ENCODE data around the gene DHRS7B. TPM values are rescaled to one million over a fixed set of nuclear protein-coding genes. Genes with fewer than 3 reads are reported as not detected.

Gene DHRS7B
- total and polyA plus RNA-seq, 9 of the 15 experiments (the other 6 are each of a cell fraction or from before 2014, with no cell fraction given): 8.0 to 30.7 (median 14.8) TPM

DNA sequence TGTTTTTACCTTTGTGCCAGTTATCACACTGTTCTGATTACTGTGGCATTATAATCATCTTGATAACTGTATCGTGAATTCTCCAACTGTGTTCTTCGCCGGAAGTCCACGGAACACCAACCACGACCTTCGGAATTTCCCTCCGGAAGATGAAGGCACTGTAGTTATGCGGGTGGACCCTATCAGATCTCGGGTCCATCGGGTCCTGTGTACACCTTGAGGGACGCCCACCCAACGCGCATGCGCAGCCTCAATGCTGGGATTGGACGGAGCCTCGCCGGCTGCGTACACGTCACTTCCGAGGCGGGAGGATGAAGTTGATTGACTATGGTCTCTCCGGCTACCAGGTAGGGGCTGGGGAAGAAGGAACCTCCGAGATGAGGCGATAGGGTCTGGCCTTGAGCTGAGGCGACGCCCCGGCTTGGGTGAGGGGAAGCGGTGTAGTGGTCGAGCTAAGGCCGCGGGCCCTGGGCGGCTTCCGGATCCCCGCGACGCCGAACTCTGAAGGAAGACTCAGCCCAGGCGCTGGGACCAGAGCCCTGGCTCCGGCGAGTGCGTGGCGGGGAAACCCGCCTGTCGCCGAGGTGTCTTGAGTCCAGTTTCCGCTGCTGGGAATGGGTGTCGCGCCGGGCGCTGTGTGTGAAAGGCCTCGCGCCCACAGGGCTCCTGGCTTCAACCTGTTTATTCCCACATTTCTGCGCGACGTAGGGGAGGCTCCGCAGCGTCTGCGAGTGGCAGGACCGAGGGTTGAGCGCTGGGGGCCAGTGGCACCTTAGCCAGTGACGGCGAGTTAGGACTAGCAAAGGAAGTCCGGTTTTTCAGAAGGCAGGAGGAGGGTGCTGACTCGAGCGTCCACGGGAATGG is at the start of gene DHRS7B (continued):
- TF ChIP-seq, protein P1, sequence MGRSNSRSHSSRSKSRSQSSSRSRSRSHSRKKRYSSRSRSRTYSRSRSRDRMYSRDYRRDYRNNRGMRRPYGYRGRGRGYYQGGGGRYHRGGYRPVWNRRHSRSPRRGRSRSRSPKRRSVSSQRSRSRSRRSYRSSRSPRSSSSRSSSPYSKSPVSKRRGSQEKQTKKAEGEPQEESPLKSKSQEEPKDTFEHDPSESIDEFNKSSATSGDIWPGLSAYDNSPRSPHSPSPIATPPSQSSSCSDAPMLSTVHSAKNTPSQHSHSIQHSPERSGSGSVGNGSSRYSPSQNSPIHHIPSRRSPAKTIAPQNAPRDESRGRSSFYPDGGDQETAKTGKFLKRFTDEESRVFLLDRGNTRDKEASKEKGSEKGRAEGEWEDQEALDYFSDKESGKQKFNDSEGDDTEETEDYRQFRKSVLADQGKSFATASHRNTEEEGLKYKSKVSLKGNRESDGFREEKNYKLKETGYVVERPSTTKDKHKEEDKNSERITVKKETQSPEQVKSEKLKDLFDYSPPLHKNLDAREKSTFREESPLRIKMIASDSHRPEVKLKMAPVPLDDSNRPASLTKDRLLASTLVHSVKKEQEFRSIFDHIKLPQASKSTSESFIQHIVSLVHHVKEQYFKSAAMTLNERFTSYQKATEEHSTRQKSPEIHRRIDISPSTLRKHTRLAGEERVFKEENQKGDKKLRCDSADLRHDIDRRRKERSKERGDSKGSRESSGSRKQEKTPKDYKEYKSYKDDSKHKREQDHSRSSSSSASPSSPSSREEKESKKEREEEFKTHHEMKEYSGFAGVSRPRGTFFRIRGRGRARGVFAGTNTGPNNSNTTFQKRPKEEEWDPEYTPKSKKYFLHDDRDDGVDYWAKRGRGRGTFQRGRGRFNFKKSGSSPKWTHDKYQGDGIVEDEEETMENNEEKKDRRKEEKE (IDR thresholded peaks at IDR 0.05; ENCODE audit: borderline replicate concordance in 1 of 2, control insufficient read depth in 1 of 2, low read depth in 2 of 2, low read length in 1 of 2): no peak
- TF ChIP-seq NCOA2 (IDR thresholded peaks at IDR 0.05; ENCODE audit: partially characterized antibody in 2 of 2): no peak
- no peak for TF ChIP-seq BRCA1 (IDR thresholded peaks at IDR 0.05)
- TF ChIP-seq BRCA1 (CRISPR knock-in tag; IDR thresholded peaks at IDR 0.05): no peak
- TF ChIP-seq TEAD4 (IDR thresholded peaks at IDR 0.05; ENCODE audit: low read length): 0 out of 2 replicates have a peak, but pooled peaks have one; percentile 16
- TF ChIP-seq TEAD4 (CRISPR knock-in tag; IDR thresholded peaks at IDR 0.05; ENCODE audit: borderline replicate concordance): no peak
- TF ChIP-seq, protein P2, sequence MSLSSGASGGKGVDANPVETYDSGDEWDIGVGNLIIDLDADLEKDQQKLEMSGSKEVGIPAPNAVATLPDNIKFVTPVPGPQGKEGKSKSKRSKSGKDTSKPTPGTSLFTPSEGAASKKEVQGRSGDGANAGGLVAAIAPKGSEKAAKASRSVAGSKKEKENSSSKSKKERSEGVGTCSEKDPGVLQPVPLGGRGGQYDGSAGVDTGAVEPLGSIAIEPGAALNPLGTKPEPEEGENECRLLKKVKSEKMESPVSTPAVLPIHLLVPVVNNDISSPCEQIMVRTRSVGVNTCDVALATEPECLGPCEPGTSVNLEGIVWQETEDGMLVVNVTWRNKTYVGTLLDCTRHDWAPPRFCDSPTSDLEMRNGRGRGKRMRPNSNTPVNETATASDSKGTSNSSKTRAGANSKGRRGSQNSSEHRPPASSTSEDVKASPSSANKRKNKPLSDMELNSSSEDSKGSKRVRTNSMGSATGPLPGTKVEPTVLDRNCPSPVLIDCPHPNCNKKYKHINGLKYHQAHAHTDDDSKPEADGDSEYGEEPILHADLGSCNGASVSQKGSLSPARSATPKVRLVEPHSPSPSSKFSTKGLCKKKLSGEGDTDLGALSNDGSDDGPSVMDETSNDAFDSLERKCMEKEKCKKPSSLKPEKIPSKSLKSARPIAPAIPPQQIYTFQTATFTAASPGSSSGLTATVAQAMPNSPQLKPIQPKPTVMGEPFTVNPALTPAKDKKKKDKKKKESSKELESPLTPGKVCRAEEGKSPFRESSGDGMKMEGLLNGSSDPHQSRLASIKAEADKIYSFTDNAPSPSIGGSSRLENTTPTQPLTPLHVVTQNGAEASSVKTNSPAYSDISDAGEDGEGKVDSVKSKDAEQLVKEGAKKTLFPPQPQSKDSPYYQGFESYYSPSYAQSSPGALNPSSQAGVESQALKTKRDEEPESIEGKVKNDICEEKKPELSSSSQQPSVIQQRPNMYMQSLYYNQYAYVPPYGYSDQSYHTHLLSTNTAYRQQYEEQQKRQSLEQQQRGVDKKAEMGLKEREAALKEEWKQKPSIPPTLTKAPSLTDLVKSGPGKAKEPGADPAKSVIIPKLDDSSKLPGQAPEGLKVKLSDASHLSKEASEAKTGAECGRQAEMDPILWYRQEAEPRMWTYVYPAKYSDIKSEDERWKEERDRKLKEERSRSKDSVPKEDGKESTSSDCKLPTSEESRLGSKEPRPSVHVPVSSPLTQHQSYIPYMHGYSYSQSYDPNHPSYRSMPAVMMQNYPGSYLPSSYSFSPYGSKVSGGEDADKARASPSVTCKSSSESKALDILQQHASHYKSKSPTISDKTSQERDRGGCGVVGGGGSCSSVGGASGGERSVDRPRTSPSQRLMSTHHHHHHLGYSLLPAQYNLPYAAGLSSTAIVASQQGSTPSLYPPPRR (CRISPR knock-in tag; IDR thresholded peaks at IDR 0.05; ENCODE audit: borderline replicate concordance): no peak
- no peak for TF ChIP-seq SMARCA5 (IDR thresholded peaks at IDR 0.05)
- TF ChIP-seq MTA3 (IDR thresholded peaks at IDR 0.05; ENCODE audit: borderline replicate concordance): no peak; the same call in 1 of the 2 replicates
- TF ChIP-seq, protein P3, sequence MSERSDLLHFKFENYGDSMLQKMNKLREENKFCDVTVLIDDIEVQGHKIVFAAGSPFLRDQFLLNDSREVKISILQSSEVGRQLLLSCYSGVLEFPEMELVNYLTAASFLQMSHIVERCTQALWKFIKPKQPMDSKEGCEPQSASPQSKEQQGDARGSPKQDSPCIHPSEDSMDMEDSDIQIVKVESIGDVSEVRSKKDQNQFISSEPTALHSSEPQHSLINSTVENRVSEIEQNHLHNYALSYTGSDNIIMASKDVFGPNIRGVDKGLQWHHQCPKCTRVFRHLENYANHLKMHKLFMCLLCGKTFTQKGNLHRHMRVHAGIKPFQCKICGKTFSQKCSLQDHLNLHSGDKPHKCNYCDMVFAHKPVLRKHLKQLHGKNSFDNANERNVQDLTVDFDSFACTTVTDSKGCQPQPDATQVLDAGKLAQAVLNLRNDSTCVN (CRISPR knock-in tag; IDR thresholded peaks at IDR 0.05): no peak
- peak; percentile 49 for TF ChIP-seq FOS (IDR thresholded peaks at IDR 0.05; ENCODE audit: extremely low read depth, insufficient read length)
- TF ChIP-seq, protein P4, sequence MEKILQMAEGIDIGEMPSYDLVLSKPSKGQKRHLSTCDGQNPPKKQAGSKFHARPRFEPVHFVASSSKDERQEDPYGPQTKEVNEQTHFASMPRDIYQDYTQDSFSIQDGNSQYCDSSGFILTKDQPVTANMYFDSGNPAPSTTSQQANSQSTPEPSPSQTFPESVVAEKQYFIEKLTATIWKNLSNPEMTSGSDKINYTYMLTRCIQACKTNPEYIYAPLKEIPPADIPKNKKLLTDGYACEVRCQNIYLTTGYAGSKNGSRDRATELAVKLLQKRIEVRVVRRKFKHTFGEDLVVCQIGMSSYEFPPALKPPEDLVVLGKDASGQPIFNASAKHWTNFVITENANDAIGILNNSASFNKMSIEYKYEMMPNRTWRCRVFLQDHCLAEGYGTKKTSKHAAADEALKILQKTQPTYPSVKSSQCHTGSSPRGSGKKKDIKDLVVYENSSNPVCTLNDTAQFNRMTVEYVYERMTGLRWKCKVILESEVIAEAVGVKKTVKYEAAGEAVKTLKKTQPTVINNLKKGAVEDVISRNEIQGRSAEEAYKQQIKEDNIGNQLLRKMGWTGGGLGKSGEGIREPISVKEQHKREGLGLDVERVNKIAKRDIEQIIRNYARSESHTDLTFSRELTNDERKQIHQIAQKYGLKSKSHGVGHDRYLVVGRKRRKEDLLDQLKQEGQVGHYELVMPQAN (IDR thresholded peaks at IDR 0.05; ENCODE audit: borderline replicate concordance): 0 out of 2 replicates have a peak, but pooled peaks have one; percentile 34
- TF ChIP-seq ZC3H8 (IDR thresholded peaks at IDR 0.05): no peak
- peak; percentile 71 for TF ChIP-seq CREB1 (IDR thresholded peaks at IDR 0.05)
- peak; percentile 93 for TF ChIP-seq CREB1 (CRISPR knock-in tag; IDR thresholded peaks at IDR 0.05)
- TF ChIP-seq ILF3 (IDR thresholded peaks at IDR 0.05; ENCODE audit: borderline replicate concordance): no peak
- no peak for TF ChIP-seq ZNF717 (CRISPR knock-in tag; IDR thresholded peaks at IDR 0.05)
